Pancreas (tissue), 10 donors: Measurements from ENCODE around the gene FAM234A. TPM values are rescaled to one million over a fixed set of nuclear protein-coding genes. Genes with fewer than 3 reads are reported as not detected.
A peak's percentile ranks its signal among the peaks of the same experiment; 100 is the strongest.
"Not testable (repeated sequence)": the region's sequence is repeated elsewhere in the genome, so short reads cannot be mapped to it uniquely, and the experiment has no call there.

Experiments used
- ATAC-seq, 4 donors: fragments of 200-7000 bp; cut with Tn5 transposase; one replicate each; pipeline versions ENCODE4 v1.8.0 to v1.9.1; 2020; ENCODE audit warnings: mild to moderate bottlenecking in 4 of 4, moderate library complexity in 4 of 4
- DNase-seq, 6 donors: peaks; one replicate each; pipeline ENCODE4 v3.0.0-alpha.2; 2020
- FAIRE-seq: peaks from 2 replicates; lab custom pipeline; 2012; peaks lifted over from hg19 to GRCh38; lab: Jason Lieb, UNC
- H3K27ac ChIP-seq, 4 donors: fragments of 200-600 bp; sonication (generic); 1 replicate in 3 of 4; 2 replicates in 1 of 4; pipeline versions ENCODE4 v1.5.0 to v1.8.0; 2020
- H3K27me3 ChIP-seq, 4 donors: fragments of 200-600 bp; one replicate each; pipeline ENCODE4 v1.8.0; 2021
- H3K36me3 ChIP-seq, 3 donors: fragments of 200-600 bp; sonication (generic) in 1 of 3; one replicate each; pipeline versions ENCODE4 v1.5.0 to v1.8.0; 2020 to 2021
- H3K4me1 ChIP-seq, 3 donors: fragments of 200-600 bp; one replicate each; pipeline ENCODE4 v1.8.0; 2021
- H3K4me3 ChIP-seq, 4 donors: fragments of 200-600 bp; sonication (generic) in 2 of 4; one replicate each; pipeline versions ENCODE4 v1.5.0 to v1.8.0; 2020 to 2021
- H3K9me3 ChIP-seq, 4 donors: fragments of 200-600 bp; one replicate each; pipeline ENCODE4 v1.8.0; 2021
- CTCF ChIP-seq, 4 donors: fragments of 200-600 bp; sonication (generic) in 3 of 4; IDR thresholded peaks; one replicate each; pipeline versions ENCODE4 v1.5.0 to v1.8.0; 2021; ENCODE audit warnings: antibody characterized with exemption in 4 of 4
- WGBS, 2 donors: extraction: QIAGEN DNeasy Blood & Tissue Kit; methylation state at CpG; one replicate each; pipeline ENCODE4 v1.1.7; 2013; 5-methylcytosine and 5-hydroxymethylcytosine counted together
- intact Hi-C, 3 donors: fragments of 100-400 bp; cut with DNase I; formaldehyde crosslinking; loops; one replicate each; pipeline versions ENCODE4 v1.11.1 to v1.14.2; 2022
- polyA plus RNA-seq, 2 donors: library from polyadenylated mRNA; stranded (reverse); fragments of 200-250 nt; gene quantifications; one replicate each; pipeline ENCODE4 v1.2.3, GENCODE V29; 2013
- total RNA-seq, 6 donors: library from RNA; stranded (reverse); fragmentation: NEBNext Ultra II Directional in 4 of 6; extraction: Animal tissue kit (Norgen Biotek cat#: 25700) in 4 of 6; gene quantifications; one replicate each; pipeline versions ENCODE4 v1.2.1 to v1.2.4, GENCODE V29; 2021 to 2023
- donor health status: healthy with polysubstance abuse.
- donor health status: DM: no; HTN: no; CAD: no; lungs with moderate emphysema.
- donor health status: DM: no; HTN: no; CAD: no.
- donor health status: control.
- donor health status: control.
- donor health status: Bipolar disorder and iron deficiency.
- donor health status: DM: yes; HTN: yes; CAD: no.
- donor health status: DM: no; HTN: no; CAD: no.
- donor health status: DM: no; HTN: no; CAD: no.
- donor health status: DM: yes; HTN: yes; CAD: no.

Gene FAM234A
- total and polyA plus RNA-seq, 8 donors, result 34.2 to 51.2 (median 40.4) TPM

- FAIRE-seq (no peak), ATAC-seq (no peak), DNase-seq (peak in 1 of 6 donors; percentile 1)
- Histone ChIP-seq H3K36me3 (peaks cover 6 to 87% (median 29%) of the 10 kb centered on the region in 3 donors), H3K4me1 (no peaks in the 10 kb centered on the region), H3K4me3 (no peak overlapping the region), H3K27ac (no peak overlapping the region), H3K9me3 (no peaks in the 10 kb centered on the region), H3K27me3 (no peaks in the 10 kb centered on the region)
- WGBS, 2 donors, result 96 to 97% methylated on average over 6 of the region's 6 CpGs
- intact Hi-C loops, result no loop called here
- TF ChIP-seq CTCF (IDR thresholded peaks at IDR 0.05), result no peak
Measured at GRCh38 chr16:194516-194915, 40.1 kb upstream of the FAM234A start.

- WGBS, 2 donors, result 91 to 97% methylated on average over 5 of the region's 5 CpGs
- Histone ChIP-seq H3K9me3 (no peaks in the 10 kb centered on the region), H3K27ac (no peak overlapping the region), H3K27me3 (no peaks in the 10 kb centered on the region), H3K4me1 (no peaks in the 10 kb centered on the region), H3K36me3 (peaks cover 0 to 69% (median 11%) of the 10 kb centered on the region in 3 donors), H3K4me3 (no peak overlapping the region)
- no peak for DNase-seq
- FAIRE-seq, result no peak
- TF ChIP-seq CTCF (IDR thresholded peaks at IDR 0.05), result no peak
- intact Hi-C loops, result no loop called here
- ATAC-seq, result no peak
Measured at GRCh38 chr16:200388-200787, 34.2 kb upstream of the FAM234A start.

GRCh38 chr16:203246-203645 lies 31.4 kb upstream of the FAM234A start:
- intact Hi-C loops, result no loop called here
- H3K27ac ChIP-seq, result no peak overlapping the region
- H3K36me3 ChIP-seq, result peaks cover 5 to 71% (median 17%) of the 10 kb centered on the region in 3 donors
- H3K4me1 ChIP-seq, result no peaks in the 10 kb centered on the region
- whole genome bisulfite sequencing, 2 donors, result 97 to 98% methylated on average over 4 of the region's 4 CpGs
- no peak for TF ChIP-seq CTCF (IDR thresholded peaks at IDR 0.05)
- ATAC-seq (no peak), DNase-seq (no peak), FAIRE-seq (no peak)
- H3K27me3 ChIP-seq, result no peaks in the 10 kb centered on the region
- H3K9me3 ChIP-seq, result no peaks in the 10 kb centered on the region
- H3K4me3 ChIP-seq, result no peak overlapping the region

- ATAC-seq, FAIRE-seq, H3K27me3 ChIP-seq, intact Hi-C loops, H3K9me3 ChIP-seq, H3K27ac ChIP-seq, H3K4me1 ChIP-seq, H3K4me3 ChIP-seq: not testable (repeated sequence)
- WGBS, 2 donors, result 91 to 96% methylated on average over 9 of the region's 9 CpGs
- H3K36me3 ChIP-seq, result peaks cover 5 to 63% (median 17%) of the 10 kb centered on the region in 3 donors
- DNase-seq, result peak in 1 of 6 donors; percentile 29
Measured at GRCh38 chr16:204046-204445, 30.6 kb upstream of the FAM234A start.

- DNase-seq, H3K4me3 ChIP-seq, H3K9me3 ChIP-seq, ATAC-seq, H3K4me1 ChIP-seq, H3K27ac ChIP-seq, intact Hi-C loops, FAIRE-seq, H3K27me3 ChIP-seq: not testable (repeated sequence)
- 94 to 95% methylated on average over 4 of the region's 4 CpGs for WGBS, 2 donors
- H3K36me3 ChIP-seq, result peaks cover 5 to 43% (median 17%) of the 10 kb centered on the region in 3 donors
Measured at GRCh38 chr16:209359-209758, 25.3 kb upstream of the FAM234A start.

GRCh38 chr16:211631-212180 lies 22.9 kb upstream of the FAM234A start:
- H3K27ac ChIP-seq, H3K4me3 ChIP-seq, H3K9me3 ChIP-seq, H3K27me3 ChIP-seq, intact Hi-C loops, FAIRE-seq, H3K4me1 ChIP-seq: not testable (repeated sequence)
- ATAC-seq, result peak in 1 of 4 donors; percentile 16
- 89 to 92% methylated on average over 14 of the region's 14 CpGs for WGBS, 2 donors
- DNase-seq, result peak in 1 of 6 donors; percentile 49
- H3K36me3 ChIP-seq, result peaks cover 5 to 24% (median 8%) of the 10 kb centered on the region in 3 donors
